Activated B cell treated with CpG ODN at 0.5 μM for 24 hours (primary cell): ENCODE measurements around the gene LIPI. TPM values are rescaled to one million over a fixed set of nuclear protein-coding genes. Genes with fewer than 3 reads are reported as not detected.
"Not testable (repeated sequence)": the region's sequence is repeated elsewhere in the genome, so short reads cannot be mapped to it uniquely, and the experiment has no call there.

Experiments used
- ATAC-seq: fragments of 200-7000 bp; cut with Tn5 transposase; one replicate; pipeline ENCODE4 v1.10.0; 2021; ENCODE audit warnings: low read depth, mild to moderate bottlenecking, moderate library complexity
- CTCF ChIA-PET: fragments of 350-600 bp; sonication (Branson Sonifier 250); formaldehyde crosslinking; loops from one replicate; lab custom pipeline; 2021; ENCODE audit warnings: antibody characterized with exemption; lab: Charles Lee
- POLR2A ChIA-PET: fragments of 350-600 bp; sonication (Branson Sonifier 250); formaldehyde crosslinking; loops from one replicate; lab custom pipeline; 2021; ENCODE audit warnings: antibody characterized with exemption; lab: Charles Lee
- DNase-seq: peaks from one replicate; pipeline ENCODE4 v3.0.0; 2022
- H3K27ac Mint-ChIP-seq: one replicate; pipeline ENCODE4 v1.8.0; 2020; ENCODE audit warnings: mixed read lengths
- H3K27me3 Mint-ChIP-seq: one replicate; pipeline ENCODE4 v1.8.0; 2021; ENCODE audit warnings: mixed read lengths
- H3K36me3 Mint-ChIP-seq: one replicate; pipeline ENCODE4 v1.8.0; 2021; ENCODE audit warnings: low read depth, mixed read lengths
- H3K4me1 Mint-ChIP-seq: one replicate; pipeline ENCODE4 v1.8.0; 2021; ENCODE audit warnings: mixed read lengths
- H3K4me3 Mint-ChIP-seq: one replicate; pipeline ENCODE4 v1.8.0; 2020; ENCODE audit warnings: mild to moderate bottlenecking, mixed read lengths
- H3K9me3 Mint-ChIP-seq: one replicate; pipeline ENCODE4 v1.8.0; 2020; ENCODE audit warnings: mixed read lengths
- intact Hi-C: fragments of 100-400 bp; cut with micrococcal nuclease; formaldehyde crosslinking; loops from one replicate; pipeline ENCODE4 v1.15.1; 2024
- total RNA-seq: library from RNA; stranded (reverse); gene quantifications from 2 replicates; pipeline ENCODE4 v1.2.3, GENCODE V29; 2022

The LIPI gene
- total RNA-seq, 1 donor from 2014 or later, result not detected

- ATAC-seq, POLR2A ChIA-PET, H3K27ac Mint-ChIP-seq, DNase-seq, intact Hi-C loops, H3K36me3 Mint-ChIP-seq, H3K9me3 Mint-ChIP-seq, H3K4me3 Mint-ChIP-seq, H3K4me1 Mint-ChIP-seq, CTCF ChIA-PET, H3K27me3 Mint-ChIP-seq: not testable (repeated sequence)
These were observed 151.6 kb downstream of the LIPI start for GRCh38 chr21:14058995-14059627.

Other genes with a start within 250 kb of the LIPI start
- 1.6 TPM in 2 replicates for gene RBM11, start 5.2 kb upstream of the LIPI start, total RNA-seq
- gene HSPA13, start 172.2 kb upstream of the LIPI start, total RNA-seq, result 17.0 and 17.8 TPM in 2 replicates